ENCODE measurements around the gene ZSCAN1.
"Not testable (repeated sequence)": the region's sequence is repeated elsewhere in the genome, so short reads cannot be mapped to it uniquely, and the experiment has no call there.

Gene ZSCAN1, protein sequence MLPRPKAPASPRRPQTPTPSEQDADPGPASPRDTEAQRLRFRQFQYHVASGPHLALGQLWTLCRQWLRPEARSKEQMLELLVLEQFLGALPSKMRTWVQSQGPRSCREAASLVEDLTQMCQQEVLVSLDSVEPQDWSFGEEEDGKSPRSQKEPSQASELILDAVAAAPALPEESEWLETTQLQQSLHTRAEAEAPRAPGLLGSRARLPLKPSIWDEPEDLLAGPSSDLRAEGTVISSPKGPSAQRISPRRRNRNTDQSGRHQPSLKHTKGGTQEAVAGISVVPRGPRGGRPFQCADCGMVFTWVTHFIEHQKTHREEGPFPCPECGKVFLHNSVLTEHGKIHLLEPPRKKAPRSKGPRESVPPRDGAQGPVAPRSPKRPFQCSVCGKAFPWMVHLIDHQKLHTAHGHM

GRCh38 chr19:58033741-58034476 lies at the start of gene ZSCAN1:
TSS of gene ZSCAN1 (plus strand) at chr19:58034025. CDS start at chr19:58037837, 3,812 bp downstream.
- no peak for DNase-seq (ENCODE audit: low read depth in 2 of 2)

DNA sequence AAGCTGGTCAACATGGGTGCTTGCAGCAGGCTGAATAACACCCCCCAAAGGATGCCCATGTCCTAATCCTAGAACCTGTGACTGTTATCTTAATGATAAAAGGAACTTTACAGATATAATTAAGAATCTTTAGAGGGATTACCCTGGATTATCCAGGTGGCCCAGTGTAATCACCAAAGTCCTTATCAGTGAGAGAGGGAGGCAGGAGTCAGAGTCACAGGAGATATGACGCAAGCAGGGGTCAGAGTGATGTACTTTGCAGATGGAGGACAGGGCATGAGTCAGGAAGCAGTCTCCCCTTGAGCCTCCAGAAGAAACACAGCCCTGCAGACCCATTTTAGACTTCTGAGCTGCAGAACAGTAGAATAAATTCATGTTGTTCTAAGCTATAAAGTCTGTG lies 41.0 kb upstream of the ZSCAN1 start:
- no peak for DNase-seq (ENCODE audit: low read depth in 2 of 2)

DNA sequence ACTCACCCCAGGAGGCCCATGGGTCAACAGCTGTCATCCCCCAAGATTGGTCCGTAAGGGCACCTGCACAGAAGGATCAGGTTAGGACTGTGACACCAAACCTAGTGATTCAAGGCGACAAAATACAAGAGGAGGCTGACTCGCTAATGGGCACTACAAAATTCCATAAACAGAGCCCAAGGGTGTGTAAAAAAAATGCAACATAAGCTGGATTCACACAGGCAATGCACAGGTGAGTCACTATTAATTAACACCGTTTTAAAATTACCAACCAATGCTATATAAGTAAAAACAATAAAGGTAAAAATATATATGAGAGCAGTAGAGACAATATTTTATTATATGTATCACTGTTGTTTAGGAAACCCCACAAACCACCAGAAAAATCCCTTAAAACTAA lies 33.1 kb upstream of the ZSCAN1 start:
- no peak for DNase-seq (ENCODE audit: low read depth in 2 of 2)

DNA sequence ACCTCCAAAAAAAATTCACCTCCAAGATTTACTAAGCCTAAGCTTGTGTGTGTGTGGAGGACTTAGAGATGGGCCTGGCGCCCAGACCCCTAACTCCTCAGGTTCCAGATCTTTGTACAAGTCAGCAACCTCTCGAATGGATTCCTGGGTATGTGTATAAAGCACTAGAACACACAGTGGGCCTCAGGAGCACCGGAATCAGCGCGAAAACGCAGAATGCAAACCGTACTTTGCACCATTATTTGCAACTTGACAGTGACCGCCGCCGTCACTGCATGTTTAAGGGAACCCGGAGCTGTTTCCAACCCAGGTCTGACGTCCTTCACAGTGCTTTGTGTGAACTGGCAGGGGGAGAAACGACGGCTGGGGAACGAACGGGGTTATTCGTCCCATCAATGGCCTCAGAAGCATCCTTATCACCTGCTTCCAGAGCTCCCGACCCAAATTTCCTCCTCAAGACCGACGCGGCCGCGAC lies 31.9 kb upstream of the ZSCAN1 start:
- no peak for DNase-seq (ENCODE audit: low read depth in 2 of 2)

- peak; percentile 69 to 71 for DNase-seq (ENCODE audit: low read depth in 2 of 2)
Observed at GRCh38 chr19:58002384-58003173, 31.2 kb upstream of the ZSCAN1 start, which contains the start of gene ZNF606. TSS of gene ZNF606 (minus strand) at chr19:58002820. CDS start at chr19:58001319, 1,501 bp downstream.

DNA sequence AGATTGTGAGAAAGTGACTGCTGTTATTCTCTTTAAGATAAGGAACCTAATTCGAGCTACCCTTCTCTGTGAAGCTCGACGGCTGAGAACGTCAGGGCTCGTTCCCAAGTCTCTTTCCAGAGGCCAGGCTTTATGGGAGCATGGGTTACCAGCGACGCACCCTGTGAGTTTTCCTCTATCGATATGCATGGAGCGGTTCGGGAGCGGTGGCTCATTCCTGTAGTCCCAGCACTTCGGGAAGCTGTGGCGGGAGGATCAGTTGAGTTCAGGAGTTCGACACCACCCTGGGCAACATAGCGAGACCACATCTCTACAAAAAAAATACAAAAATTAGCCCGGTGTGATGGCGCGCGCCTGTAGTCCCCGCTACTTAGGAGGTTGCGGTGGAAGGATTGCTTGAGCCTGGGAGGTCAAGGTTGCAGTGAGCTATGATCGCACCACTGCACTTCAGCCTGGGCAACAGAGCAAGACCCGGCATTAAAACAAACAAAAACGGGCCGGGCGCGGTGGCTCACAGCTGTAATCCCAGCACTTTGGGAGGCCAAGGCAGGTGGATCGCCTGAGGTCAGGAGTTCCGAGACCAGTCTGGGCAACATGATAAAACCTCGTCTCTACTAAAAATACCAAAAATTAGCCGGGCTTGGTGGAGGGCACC lies 30.5 kb upstream of the ZSCAN1 start:
- no peak for DNase-seq (ENCODE audit: low read depth in 2 of 2)

- DNase-seq (ENCODE audit: low read depth in 2 of 2): no peak
Observed at GRCh38 chr19:58007285-58007684, 26.5 kb upstream of the ZSCAN1 start.

GRCh38 chr19:58008877-58009276 lies 24.9 kb upstream of the ZSCAN1 start:
- not testable (repeated sequence) for DNase-seq (ENCODE audit: low read depth in 2 of 2)

GRCh38 chr19:58009301-58009665 lies 24.5 kb upstream of the ZSCAN1 start:
- no peak for DNase-seq (ENCODE audit: low read depth in 2 of 2)

DNA sequence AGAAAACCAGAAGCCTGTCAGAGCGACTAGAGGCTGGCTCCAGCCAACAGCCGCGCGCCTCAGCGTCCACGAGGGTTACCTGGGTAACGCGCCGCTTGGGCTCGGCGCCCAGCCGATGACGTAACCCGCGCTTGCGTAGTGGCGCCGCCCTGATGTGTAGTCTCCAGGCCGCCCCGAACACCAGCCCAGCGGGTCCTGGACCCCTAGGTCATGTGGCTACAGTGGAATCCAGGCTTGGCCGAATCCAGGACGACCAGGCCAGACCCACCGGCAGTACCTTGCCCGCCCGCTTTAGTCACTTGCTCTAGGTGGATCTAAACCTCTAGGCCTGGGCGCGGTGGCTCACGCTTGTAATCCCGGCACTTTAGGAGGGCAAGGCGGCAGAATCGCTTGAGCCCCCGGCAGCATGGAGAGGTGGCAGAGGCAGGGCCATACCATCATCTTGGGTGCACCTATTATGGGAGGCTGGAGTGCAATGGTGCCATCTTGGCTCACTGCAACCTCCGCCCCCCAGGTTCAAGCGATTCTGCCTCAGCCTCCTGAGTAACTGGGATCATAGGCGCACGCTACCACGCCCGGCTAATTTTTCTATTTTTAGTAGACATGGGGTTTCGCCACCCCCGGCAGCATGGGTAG lies 24.0 kb upstream of the ZSCAN1 start:
- peak in 1 of 2 donors; percentile 32 for DNase-seq (ENCODE audit: low read depth in 2 of 2)

DNA sequence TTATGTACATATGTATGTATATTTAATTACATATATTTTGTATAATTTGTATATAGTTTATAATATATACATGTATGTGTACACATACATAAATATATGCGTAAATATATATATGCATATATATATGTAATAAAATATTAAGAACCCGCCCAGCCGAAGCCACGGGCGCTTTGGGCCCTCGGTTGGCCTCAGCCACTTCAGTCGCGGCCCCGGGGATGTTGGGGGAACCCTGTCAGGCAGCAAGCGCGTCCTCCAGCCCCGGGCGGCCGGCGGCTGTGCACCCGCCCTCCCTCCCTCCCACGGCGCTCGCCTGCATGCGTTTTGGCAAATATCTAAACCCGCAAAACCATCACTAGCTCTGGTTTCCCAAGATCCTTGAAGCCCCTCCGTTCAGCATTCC lies 23.3 kb upstream of the ZSCAN1 start:
- no peak for DNase-seq (ENCODE audit: low read depth in 2 of 2)

- no peak for DNase-seq (ENCODE audit: low read depth in 2 of 2)
Observed at GRCh38 chr19:58014141-58014540, 19.7 kb upstream of the ZSCAN1 start.

DNA sequence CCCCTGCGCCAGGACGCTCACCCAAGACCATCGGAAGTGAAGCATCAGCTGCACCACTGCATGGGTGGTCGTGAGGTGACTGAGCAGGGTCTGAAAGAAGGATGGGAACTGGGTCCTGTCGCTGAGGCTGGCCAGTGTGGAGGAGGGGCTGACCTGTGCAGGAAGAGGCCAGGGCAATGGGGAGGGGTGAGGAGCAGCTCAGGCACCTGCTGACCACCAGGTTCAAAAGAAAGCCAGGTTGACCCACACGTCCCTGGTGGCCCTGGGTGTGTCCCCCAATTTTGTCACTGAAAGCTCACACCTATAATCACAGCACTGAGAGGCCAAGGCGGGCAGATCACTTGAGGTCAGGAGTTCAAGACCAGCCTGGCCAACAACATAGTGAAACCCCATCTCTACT lies 13.7 kb upstream of the ZSCAN1 start:
- no peak for DNase-seq (ENCODE audit: low read depth in 2 of 2)

GRCh38 chr19:58021541-58022282 lies 12.1 kb upstream of the ZSCAN1 start:
- DNase-seq (ENCODE audit: low read depth in 2 of 2): no peak

DNA sequence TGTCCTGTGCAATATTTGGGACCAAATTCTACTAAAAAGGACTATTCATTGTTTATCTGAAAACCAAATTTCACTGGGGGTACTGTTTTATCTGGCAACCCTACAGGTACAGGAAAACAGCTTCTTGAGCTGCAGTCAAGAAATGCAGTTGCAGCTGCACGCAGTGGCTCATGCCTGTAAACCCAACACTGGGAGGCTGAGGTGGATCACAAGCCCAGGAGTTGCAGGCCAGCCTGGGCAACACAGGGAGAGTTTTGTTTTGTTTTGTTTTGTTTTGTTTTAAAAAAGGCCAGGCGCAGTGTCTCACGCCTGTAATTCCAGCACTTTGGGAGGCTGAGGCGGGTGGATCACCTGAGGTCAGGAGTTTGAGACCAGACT lies 11.6 kb upstream of the ZSCAN1 start:
- no peak for DNase-seq (ENCODE audit: low read depth in 2 of 2)

GRCh38 chr19:58024661-58025060 lies 9.2 kb upstream of the ZSCAN1 start:
- no peak for DNase-seq (ENCODE audit: low read depth in 2 of 2)

DNA sequence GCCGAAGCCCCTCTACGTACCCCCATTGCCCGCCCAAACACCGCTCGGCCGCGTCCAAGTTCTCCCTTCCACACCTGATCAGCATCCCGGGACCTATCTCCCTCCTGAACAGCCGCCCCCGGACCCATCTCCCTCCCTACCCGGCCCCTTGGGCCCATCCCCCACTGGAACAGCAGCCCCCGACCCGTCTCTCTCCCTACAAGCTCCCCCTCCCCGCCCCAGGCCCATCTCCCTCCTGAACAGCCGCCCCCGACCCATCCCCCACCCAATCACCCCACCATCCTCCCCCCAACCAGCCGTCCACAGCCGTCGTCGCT lies 610 bp downstream of the ZSCAN1 start:
- no peak for DNase-seq (ENCODE audit: low read depth in 2 of 2)

DNA sequence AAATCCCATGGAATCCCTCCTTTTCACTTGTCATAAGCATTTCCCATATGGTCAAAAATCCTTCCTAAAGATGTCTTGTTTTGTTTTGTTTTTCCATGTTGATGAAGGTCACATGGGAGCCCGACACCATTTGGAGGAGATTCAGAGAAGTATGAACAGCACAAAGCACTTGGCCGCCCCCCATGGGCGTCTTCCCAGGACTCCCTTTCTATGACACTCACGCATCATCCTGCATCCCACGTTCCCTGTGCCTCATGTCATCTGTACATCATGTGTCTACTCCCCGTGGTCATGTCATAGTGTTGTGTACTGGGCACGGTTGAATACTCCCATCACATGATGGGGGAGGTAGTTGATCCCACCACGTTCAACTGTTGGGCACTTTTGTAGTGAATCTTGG lies 2.0 kb downstream of the ZSCAN1 start:
- DNase-seq (ENCODE audit: low read depth in 2 of 2): no peak

GRCh38 chr19:58037927-58038687 lies 4.3 kb downstream of the ZSCAN1 start:
- no peak for DNase-seq (ENCODE audit: low read depth in 2 of 2)

DNA sequence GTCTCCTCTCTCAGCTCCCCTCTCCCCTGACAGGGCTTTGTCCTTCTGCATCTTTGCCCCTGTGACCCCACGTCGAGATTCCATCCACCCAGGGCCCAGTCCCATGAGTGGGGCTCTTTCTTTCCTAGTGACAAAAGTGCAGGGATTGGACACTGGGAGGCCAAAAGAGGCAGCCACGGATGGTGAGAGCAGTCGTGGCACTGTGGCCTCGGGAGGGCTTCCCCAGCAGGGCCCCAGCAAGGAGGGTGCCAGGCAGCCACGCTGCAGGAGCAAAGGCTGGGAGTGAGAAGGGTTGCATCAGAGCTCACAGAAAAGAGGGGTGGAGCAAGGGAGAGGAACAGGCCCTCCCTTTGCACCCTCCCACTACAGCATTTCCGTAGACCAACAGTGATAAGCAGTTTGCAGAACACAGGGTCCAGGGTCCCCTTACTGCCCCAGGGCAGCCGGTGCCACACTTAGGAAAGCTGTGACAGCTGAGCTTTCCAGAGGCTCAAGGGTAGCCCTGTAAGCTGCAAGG lies 4.9 kb downstream of the ZSCAN1 start:
- no peak for DNase-seq (ENCODE audit: low read depth in 2 of 2)

Measured in stimulated activated CD8-positive, alpha-beta memory T cell treated with anti-CD3 and anti-CD28 coated beads, Interleukin-15, amount 100 ng/mL, for 4 hours (primary cell).